SK-N-SH (cell line): ENCODE data around the gene GTF2A1L. TPM values are rescaled to one million over a fixed set of nuclear protein-coding genes. Genes with fewer than 3 reads are reported as not detected.

Experiments used
- CTCF ChIA-PET: fragments of 300-600, 350-600 bp; formaldehyde crosslinking; extraction: SDS; loops from one replicate; lab custom pipeline; 2021; lab: Yijun Ruan, JAX
- POLR2A ChIA-PET: fragments of 350-600 bp; sonication (Branson Sonifier 250); formaldehyde crosslinking; extraction: SDS; loops from one replicate; lab custom pipeline; 2020; ENCODE audit warnings: antibody characterized with exemption, inconsistent platforms; lab: Yijun Ruan, JAX
- DNase-seq: peaks from one replicate; pipeline ENCODE4 v3.0.0; 2012
- H2AFZ ChIP-seq: fragments of 200-600 bp; sonication (generic); 2 replicates; pipeline ENCODE4 v1.8.1; 2016; ENCODE audit warnings: antibody characterized with exemption, mild to moderate bottlenecking, low read depth
- H3F3A ChIP-seq: fragments of 200-600 bp; sonication (generic); replicated peaks from 2 replicates; pipeline ENCODE3; 2016; ENCODE audit warnings: antibody characterized with exemption, mild to moderate bottlenecking; ENCODE audit not compliant: insufficient read depth
- H3K27ac ChIP-seq, 2 experiments: fragments of 200-500 bp in 1 of 2; fragments of 200-600 bp in 1 of 2; sonication (Bioruptor generic) in 1 of 2; sonication (generic), shearing (Covaris generic) in 1 of 2; 2 replicates each; pipeline versions ENCODE4 v1.5.1 to v1.6.1; 2014 to 2016; ENCODE audit warnings: low read depth in 2 of 2, inconsistent platforms in 1 of 2, low read length in 1 of 2, mild to moderate bottlenecking in 1 of 2, mixed read lengths in 1 of 2
- H3K27me3 ChIP-seq: fragments of 200-600 bp; sonication (generic), shearing (Covaris generic); 2 replicates; pipeline ENCODE4 v1.6.1; 2016; ENCODE audit warnings: mixed run types; ENCODE audit not compliant: insufficient read depth
- H3K36me3 ChIP-seq, 2 experiments: fragments of 200-500 bp in 1 of 2; fragments of 200-600 bp in 1 of 2; sonication (Bioruptor generic) in 1 of 2; sonication (generic) in 1 of 2; replicated peaks in 1 of 2; 2 replicates each; pipeline versions ENCODE3 to v1.5.1; 2014 to 2016; ENCODE audit warnings: low read length in 1 of 2, mild to moderate bottlenecking in 1 of 2; ENCODE audit not compliant: insufficient read depth in 2 of 2, control insufficient read depth in 1 of 2
- H3K4me1 ChIP-seq, 2 experiments: fragments of 200-500 bp in 1 of 2; fragments of 200-600 bp in 1 of 2; sonication (Bioruptor generic) in 1 of 2; sonication (generic), shearing (Covaris generic) in 1 of 2; 2 replicates each; pipeline versions ENCODE4 v1.5.1 to v1.6.1; 2014 to 2016; ENCODE audit warnings: low read depth in 1 of 2, low read length in 1 of 2, mixed run types in 1 of 2; ENCODE audit not compliant: insufficient read depth in 2 of 2, control insufficient read depth in 1 of 2
- H3K4me2 ChIP-seq: fragments of 200-600 bp; sonication (generic), shearing (Covaris generic); 2 replicates; pipeline ENCODE4 v1.6.1; 2017; ENCODE audit warnings: mixed run types
- H3K4me3 ChIP-seq, 2 experiments: fragments of 200-500 bp in 1 of 2; fragments of 200-600 bp in 1 of 2; sonication (Bioruptor generic) in 1 of 2; sonication (generic), shearing (Covaris generic) in 1 of 2; 2 replicates each; pipeline versions ENCODE4 v1.5.1 to v1.8.1; 2014 to 2016; ENCODE audit warnings: low read depth in 2 of 2, inconsistent platforms in 1 of 2, low read length in 1 of 2, mild to moderate bottlenecking in 1 of 2, mixed read lengths in 1 of 2, moderate library complexity in 1 of 2
- H3K79me2 ChIP-seq: fragments of 200-600 bp; sonication (generic); 2 replicates; pipeline ENCODE4 v1.8.1; 2017; ENCODE audit warnings: mild to moderate bottlenecking; ENCODE audit not compliant: insufficient read depth
- H3K9ac ChIP-seq: fragments of 200-600 bp; sonication (generic); 2 replicates; pipeline ENCODE4 v1.6.1; 2017; ENCODE audit warnings: mixed run types
- H3K9me2 ChIP-seq: fragments of 200-600 bp; sonication (generic); 2 replicates; pipeline ENCODE4 v1.6.1; 2017; ENCODE audit warnings: mixed run types
- H3K9me3 ChIP-seq: fragments of 200-600 bp; sonication (generic); 2 replicates; pipeline ENCODE4 v1.6.1; 2017; ENCODE audit warnings: mixed run types, mild to moderate bottlenecking, moderate library complexity
- H4K20me1 ChIP-seq: fragments of 200-600 bp; sonication (generic); 2 replicates; pipeline ENCODE4 v1.6.1; 2017; ENCODE audit warnings: mild to moderate bottlenecking, mixed run types; ENCODE audit not compliant: insufficient read depth
- CTCF ChIP-seq: fragments of 200-600 bp; sonication (generic); IDR thresholded peaks from 2 replicates; pipeline ENCODE4 v1.6.1; 2017; ENCODE audit warnings: antibody characterized with exemption, mild to moderate bottlenecking, moderate library complexity
- ELF1 ChIP-seq: IDR thresholded peaks from 2 replicates; pipeline ENCODE4 v1.4.0; 2012
- EP300 ChIP-seq, 2 experiments: IDR thresholded peaks; 2 replicates each; pipeline versions ENCODE4 v1.4.0 to v1.6.1; 2012; ENCODE audit warnings: borderline replicate concordance in 1 of 2, low read depth in 1 of 2, low read length in 1 of 2
- EZH2phosphoT487 ChIP-seq: fragments of 200-600 bp; sonication (generic); IDR thresholded peaks from 2 replicates; pipeline ENCODE4 v1.6.1; 2017; ENCODE audit warnings: low read depth, mixed run types, mild to moderate bottlenecking, antibody characterized with exemption, moderate library complexity, borderline replicate concordance
- FOSL2 ChIP-seq: IDR thresholded peaks from 2 replicates; pipeline ENCODE4 v1.4.0; 2012; ENCODE audit warnings: low read depth, mild to moderate bottlenecking, moderate library complexity, borderline replicate concordance
- GABPA ChIP-seq: IDR thresholded peaks from 2 replicates; pipeline ENCODE4 v1.4.0; 2012; ENCODE audit warnings: low read depth, mild to moderate bottlenecking
- GATA2 ChIP-seq: sonication (generic); formaldehyde crosslinking; IDR thresholded peaks from 2 replicates; pipeline ENCODE4 v1.5.0; 2020; ENCODE audit warnings: mild to moderate bottlenecking, missing genetic modification reagents
- MAX ChIP-seq: IDR thresholded peaks from 2 replicates; pipeline ENCODE4 v1.4.0; 2012; ENCODE audit warnings: low read depth
- PBX3 ChIP-seq: IDR thresholded peaks from 2 replicates; pipeline ENCODE4; 2012
- POLR2AphosphoS5 ChIP-seq: IDR thresholded peaks from 2 replicates; pipeline ENCODE4 v1.6.1; 2012; ENCODE audit warnings: low read depth, low read length
- REST ChIP-seq: IDR thresholded peaks from 2 replicates; pipeline ENCODE4 v1.6.1; 2012; ENCODE audit warnings: mild to moderate bottlenecking, low read depth, low read length, moderate library complexity
- RXRA ChIP-seq: IDR thresholded peaks from 2 replicates; pipeline ENCODE4 v1.4.0; 2012; ENCODE audit warnings: low read depth, mild to moderate bottlenecking, borderline replicate concordance
- TAF1 ChIP-seq: IDR thresholded peaks from 2 replicates; pipeline ENCODE4 v1.6.1; 2012; ENCODE audit warnings: low read depth, mild to moderate bottlenecking, low read length, moderate library complexity, borderline replicate concordance
- TCF12 ChIP-seq: IDR thresholded peaks from 2 replicates; pipeline ENCODE4 v1.4.0; 2012
- TEAD4 ChIP-seq: IDR thresholded peaks from 2 replicates; pipeline ENCODE4 v1.4.0; 2012; ENCODE audit warnings: mild to moderate bottlenecking, borderline replicate concordance; ENCODE audit not compliant: insufficient read depth
- USF2 ChIP-seq: fragments of 150-350 bp; IDR thresholded peaks from 2 replicates; pipeline ENCODE4 v1.6.1; 2017; ENCODE audit warnings: antibody characterized with exemption, low read length, low read depth, borderline replicate concordance
- WGBS: methylation state at CpG from one replicate; pipeline ENCODE4 v1.1.6; 2017; ENCODE audit warnings: low lambda C conversion rate; 5-methylcytosine and 5-hydroxymethylcytosine counted together
- polyA plus RNA-seq, 3 experiments: library from polyadenylated mRNA; depleted of rRNA; stranded (reverse); fragments of >200 nt; gene quantifications; 2 replicates each; pipeline ENCODE4 v1.2.3, GENCODE V29; 2012

Gene GTF2A1L
- polyA plus RNA-seq, 1 of the 3 experiments (the other 2 are of a cell fraction): 0.36 TPM

- no peaks in the 10 kb centered on the region; a peak in 1 of 4 replicates for H3K4me1 ChIP-seq
- no peak overlapping the region for H3K4me3 ChIP-seq
- no peaks in the 10 kb centered on the region for H3K9me3 ChIP-seq
- H3K79me2 ChIP-seq: no peaks in the 10 kb centered on the region
- ChIA-PET CTCF (no interaction called here), POLR2A (no interaction called here)
- no peak overlapping the region for H3K9ac ChIP-seq
- H3K4me2 ChIP-seq: no peak overlapping the region
- no peak for TF ChIP-seq RXRA
- no peak for TF ChIP-seq REST
- TF ChIP-seq USF2: no peak
- no peak for TF ChIP-seq GATA2 (CRISPR knock-in tag)
- TF ChIP-seq PBX3: no peak
- TF ChIP-seq MAX: no peak
- TF ChIP-seq ELF1: no peak
- TF ChIP-seq FOSL2: no peak
- no peak for TF ChIP-seq TCF12
- TF ChIP-seq GABPA: no peak
- no peak for TF ChIP-seq POLR2AphosphoS5
- TF ChIP-seq TAF1: no peak
- TF ChIP-seq EZH2phosphoT487: no peak
- no peaks in the 10 kb centered on the region for H3K36me3 ChIP-seq
- no peak for DNase-seq
- H3F3A ChIP-seq: no peaks in the 10 kb centered on the region
- H3K9me2 ChIP-seq: no peaks in the 10 kb centered on the region
- no peak overlapping the region for H2AFZ ChIP-seq
- H3K27me3 ChIP-seq: no peaks in the 10 kb centered on the region
- no peaks in the 10 kb centered on the region for H4K20me1 ChIP-seq
- no peak overlapping the region for H3K27ac ChIP-seq
Measured at GRCh38 chr2:48723129-48723528, 105.5 kb downstream of the GTF2A1L start.

GRCh38 chr2:48724278-48724677 is 106.6 kb downstream of the GTF2A1L start:
- CTCF ChIA-PET: no interaction called here
- POLR2A ChIA-PET: no interaction called here
- H3K79me2 ChIP-seq: no peaks in the 10 kb centered on the region

More at GRCh38 chr2:48724278-48724677, 106.6 kb downstream of the GTF2A1L start:
- H4K20me1 ChIP-seq: no peaks in the 10 kb centered on the region
- no peaks in the 10 kb centered on the region for H3K27me3 ChIP-seq
- H3K9ac ChIP-seq: no peak overlapping the region
- no peaks in the 10 kb centered on the region for H3K9me3 ChIP-seq
- no peak overlapping the region for H3K4me2 ChIP-seq
- no peak overlapping the region for H3K4me3 ChIP-seq
- H2AFZ ChIP-seq: no peak overlapping the region
- H3F3A ChIP-seq: no peaks in the 10 kb centered on the region
- no peaks in the 10 kb centered on the region for H3K9me2 ChIP-seq
- 54% methylated on average over 2 of the region's 2 CpGs for WGBS
- H3K27ac ChIP-seq: no peak overlapping the region
- no peak for TF ChIP-seq TCF12
- TF ChIP-seq TAF1: no peak
- TF ChIP-seq EZH2phosphoT487: no peak
- no peak for TF ChIP-seq FOSL2
- TF ChIP-seq CTCF: no peak
- TF ChIP-seq POLR2AphosphoS5: no peak
- no peak for TF ChIP-seq ELF1
- TF ChIP-seq EP300 (IDR thresholded peaks at IDR 0.05; ENCODE audit: borderline replicate concordance in 1 of 2, low read depth in 1 of 2, low read length in 1 of 2): no peak
- no peak for TF ChIP-seq RXRA
- TF ChIP-seq TEAD4: no peak
- TF ChIP-seq, all 33 proteins: peak for 0
- Histone ChIP-seq H3K36me3 (no peaks in the 10 kb centered on the region), H3K4me1 (no peaks in the 10 kb centered on the region; a peak in 1 of 4 replicates)
- no peak for DNase-seq
